GM12892 (cell line): ENCODE data around the gene MRPL40.
A peak's percentile ranks its signal among the peaks of the same experiment; 100 is the strongest.

Source experiments
- DNase-seq: peaks from one replicate; pipeline ENCODE4 v3.0.0; 2011; ENCODE audit not compliant: insufficient read length
- FAIRE-seq: peaks from 2 replicates; lab custom pipeline; 2011; peaks lifted over from hg19 to GRCh38; lab: Jason Lieb, UNC
- POLR2A ChIP-seq: IDR thresholded peaks from 2 replicates; pipeline ENCODE4 v1.6.1; 2011; ENCODE audit warnings: low read depth, low read length, control low read depth
- POLR2AphosphoS5 ChIP-seq: IDR thresholded peaks from 2 replicates; pipeline ENCODE4 v1.6.1; 2011; ENCODE audit warnings: low read depth, low read length, control low read depth
- TAF1 ChIP-seq: IDR thresholded peaks from 2 replicates; pipeline ENCODE4 v1.6.1; 2011; ENCODE audit warnings: low read depth, mild to moderate bottlenecking, control low read depth, low read length, borderline replicate concordance

The MRPL40 gene

DNA sequence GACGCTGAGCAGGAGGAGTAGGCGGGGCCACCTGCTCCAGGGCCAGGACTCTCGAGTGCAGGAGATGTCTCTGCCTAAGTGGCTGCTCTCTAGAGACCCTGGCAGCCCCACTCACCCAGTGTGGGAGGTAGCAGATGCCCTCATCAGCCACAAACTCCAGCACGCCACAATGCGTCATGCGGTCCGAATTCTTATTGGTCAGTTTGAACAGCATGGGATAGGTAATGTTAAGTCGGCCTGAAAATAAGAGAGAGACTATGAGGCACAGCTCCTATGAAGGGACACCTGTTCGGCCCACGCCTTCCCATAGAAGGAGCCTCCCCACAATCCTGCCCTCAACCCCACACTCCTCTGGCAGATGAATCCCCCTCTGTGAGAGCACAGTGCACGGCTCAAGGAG lies 39.2 kb downstream of the MRPL40 start:
- TF ChIP-seq TAF1 (no peak), POLR2AphosphoS5 (no peak), POLR2A (no peak)
- DNase-seq (no peak), FAIRE-seq (no peak)

DNA sequence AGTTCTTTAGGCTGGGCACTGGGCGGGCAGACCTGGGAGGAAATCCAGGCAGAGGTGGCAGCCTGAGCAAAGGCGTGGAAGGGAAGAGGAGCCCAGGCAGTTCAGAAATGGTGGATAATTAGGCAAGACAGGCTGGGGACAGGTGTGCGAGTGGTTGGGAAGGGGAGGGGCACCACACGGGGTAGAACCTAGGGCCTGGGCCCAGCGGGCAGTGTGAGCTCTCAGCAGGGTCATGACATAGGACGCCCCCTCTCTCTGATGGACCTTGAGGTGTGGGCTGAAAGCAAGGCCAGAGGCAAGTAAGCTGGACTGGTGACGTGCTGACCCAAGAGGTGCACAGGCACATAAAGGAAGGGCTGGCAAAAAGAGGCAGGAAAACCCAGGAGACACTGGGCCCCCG lies 39.9 kb downstream of the MRPL40 start:
- FAIRE-seq (no peak), DNase-seq (no peak)
- TF ChIP-seq POLR2A (no peak), TAF1 (no peak), POLR2AphosphoS5 (no peak)

DNA sequence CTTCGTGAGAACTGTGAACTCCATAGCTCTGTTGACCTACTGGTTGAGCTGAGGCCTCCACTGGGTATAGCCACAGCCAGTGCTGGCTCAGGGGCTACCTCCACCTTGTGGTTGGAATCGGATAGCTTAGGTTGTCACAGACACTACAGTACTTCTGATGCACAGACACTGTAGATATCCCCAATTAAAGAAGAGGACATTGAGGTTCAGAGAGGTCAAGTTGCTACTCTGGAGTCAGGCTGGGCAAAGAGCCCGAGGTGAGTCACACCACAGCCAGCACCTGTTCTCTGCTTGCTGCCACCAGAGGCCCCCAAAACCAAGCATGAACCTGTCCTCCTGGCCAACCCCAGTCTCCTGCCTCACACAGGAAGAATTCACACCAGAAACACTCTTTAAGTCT lies 41.2 kb downstream of the MRPL40 start:
- DNase-seq (no peak), FAIRE-seq (no peak)
- no peak for TF ChIP-seq POLR2A

DNA sequence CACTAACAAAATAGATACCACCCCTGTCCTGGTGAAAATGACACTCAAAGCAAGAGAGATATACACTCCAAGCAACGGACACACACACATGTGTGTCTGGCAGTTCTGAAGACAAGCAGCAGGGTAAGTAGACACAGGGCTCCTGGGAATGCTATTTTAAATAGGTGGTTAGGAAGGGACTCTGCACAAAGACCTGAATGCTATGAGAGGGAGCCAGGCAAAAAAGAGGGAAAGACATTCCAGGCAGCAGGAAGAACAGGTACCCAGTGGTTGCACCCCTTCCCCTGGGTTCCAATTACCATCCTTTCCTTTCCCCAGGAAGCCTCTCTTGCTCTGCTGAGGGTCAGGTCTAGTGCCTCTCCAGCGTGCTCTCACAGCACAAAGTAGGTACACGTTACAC lies 43.7 kb downstream of the MRPL40 start:
- FAIRE-seq (no peak), DNase-seq (no peak)
- TF ChIP-seq POLR2AphosphoS5: no peak
- no peak for TF ChIP-seq TAF1
- no peak for TF ChIP-seq POLR2A

DNA sequence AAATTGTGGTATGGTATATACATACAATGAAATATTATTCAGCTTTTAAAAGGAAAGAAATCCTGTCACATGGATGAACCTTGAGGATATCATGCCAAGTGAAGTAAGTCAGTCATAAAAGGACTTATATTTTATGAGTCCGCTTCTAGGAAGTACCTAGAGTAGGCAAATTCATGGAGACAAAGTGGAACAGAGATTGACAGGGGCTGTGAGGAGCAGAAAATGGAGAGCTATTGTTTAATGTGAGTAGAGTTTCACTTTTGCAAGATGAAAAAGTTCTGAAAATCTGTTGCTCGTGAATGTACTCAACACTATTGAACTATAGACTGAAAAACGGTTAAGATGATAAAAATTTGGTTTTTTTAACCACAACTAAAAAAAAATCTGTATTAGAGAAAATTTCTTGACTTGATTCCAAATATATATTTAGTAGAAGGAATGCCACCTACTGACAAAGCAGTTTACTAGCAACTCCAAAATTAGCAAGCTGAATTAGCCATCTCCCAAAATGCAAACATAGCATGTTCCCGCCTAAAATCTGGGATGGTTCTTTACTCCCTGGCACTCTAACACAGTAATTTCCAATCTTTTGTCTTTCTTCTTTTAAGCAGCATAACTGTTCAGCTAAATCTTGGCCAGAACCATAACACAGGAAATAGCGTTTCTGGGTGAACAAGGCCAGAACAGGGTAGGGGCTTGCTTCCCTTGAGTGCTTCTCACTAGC lies 45.1 kb downstream of the MRPL40 start:
- no peak for DNase-seq
- no peak for FAIRE-seq

DNA sequence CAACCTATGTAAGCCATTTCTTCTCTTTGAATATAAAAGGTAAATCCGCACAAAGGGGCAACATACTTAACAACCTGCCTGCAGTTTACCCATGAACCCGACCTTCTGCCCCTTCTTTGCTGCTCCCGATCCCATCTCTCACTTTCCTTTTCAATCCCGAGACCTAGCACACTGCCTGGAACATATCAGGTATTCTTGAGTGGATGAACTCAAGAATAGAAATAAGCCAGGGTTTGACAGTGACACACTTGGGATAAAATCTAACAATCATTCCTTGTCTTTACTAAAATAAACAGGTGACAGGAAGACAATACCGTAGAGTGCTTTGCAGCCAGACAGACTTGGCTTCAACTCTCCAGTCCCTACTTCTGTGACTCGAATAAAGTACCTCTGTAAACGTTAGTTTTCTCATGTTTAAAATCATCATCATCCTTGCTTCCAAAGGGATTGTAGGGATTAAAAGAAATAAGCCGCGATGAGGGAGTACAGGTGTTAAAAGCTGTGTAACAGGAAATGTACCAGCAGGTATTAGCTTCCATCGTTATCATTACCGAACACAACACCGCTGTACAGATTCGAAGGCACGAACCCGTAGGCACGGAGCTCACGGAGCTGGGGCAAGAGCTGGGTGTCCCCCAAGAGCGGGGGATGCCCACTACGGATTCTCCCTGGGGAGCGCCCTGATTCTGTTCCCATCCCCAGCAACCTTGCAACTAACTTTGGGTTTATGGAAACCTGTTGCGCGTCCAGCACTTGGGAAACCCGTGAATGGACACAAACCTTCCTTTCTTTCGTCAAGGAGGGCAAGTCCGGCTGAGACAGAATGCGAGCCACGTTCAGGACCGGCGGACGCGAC lies 45.9 kb downstream of the MRPL40 start:
- no peak for DNase-seq
- FAIRE-seq: peak; percentile 73
- no peak for TF ChIP-seq TAF1
- no peak for TF ChIP-seq POLR2AphosphoS5
- TF ChIP-seq POLR2A: no peak

More for the DNA sequence above, 45.1 kb downstream of the MRPL40 start:
- TF ChIP-seq POLR2AphosphoS5: no peak
- no peak for TF ChIP-seq TAF1
- TF ChIP-seq POLR2A: no peak

DNA sequence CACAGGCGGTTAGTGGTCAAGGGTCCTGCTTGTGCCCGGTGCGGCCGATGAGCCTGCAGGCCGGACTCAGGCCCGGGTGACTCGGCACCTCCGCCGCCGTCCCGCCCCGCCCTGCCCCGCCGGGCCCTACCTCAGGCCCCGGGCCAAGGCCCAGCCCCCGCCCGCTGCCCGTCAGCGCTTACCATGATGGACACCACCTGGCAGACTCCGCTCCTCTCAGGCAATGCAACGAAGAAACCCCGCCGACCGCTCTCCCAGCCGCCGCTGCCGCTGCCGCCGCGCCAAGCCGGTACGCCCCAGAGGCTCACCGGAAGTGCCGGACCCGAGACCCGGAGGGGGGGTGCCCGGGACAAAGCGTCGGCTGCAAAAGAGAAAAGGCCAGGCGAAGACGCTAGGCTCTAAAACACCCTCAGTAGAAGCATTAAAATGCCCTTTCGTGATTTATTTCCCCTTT lies 46.6 kb downstream of the MRPL40 start, which contains the start of gene UFD1:
UFD1 (minus strand) TSS at position 293 of the 454 bp plus-strand sequence; CDS start at position 185, 108 bp downstream.
- no peak for FAIRE-seq
- TF ChIP-seq TAF1: peak; percentile 73
- peak; percentile 64; the same call in 1 of the 2 replicates for TF ChIP-seq POLR2A
- TF ChIP-seq POLR2AphosphoS5: peak; percentile 58; the same call in 1 of the 2 replicates
- DNase-seq: peak; percentile 73

DNA sequence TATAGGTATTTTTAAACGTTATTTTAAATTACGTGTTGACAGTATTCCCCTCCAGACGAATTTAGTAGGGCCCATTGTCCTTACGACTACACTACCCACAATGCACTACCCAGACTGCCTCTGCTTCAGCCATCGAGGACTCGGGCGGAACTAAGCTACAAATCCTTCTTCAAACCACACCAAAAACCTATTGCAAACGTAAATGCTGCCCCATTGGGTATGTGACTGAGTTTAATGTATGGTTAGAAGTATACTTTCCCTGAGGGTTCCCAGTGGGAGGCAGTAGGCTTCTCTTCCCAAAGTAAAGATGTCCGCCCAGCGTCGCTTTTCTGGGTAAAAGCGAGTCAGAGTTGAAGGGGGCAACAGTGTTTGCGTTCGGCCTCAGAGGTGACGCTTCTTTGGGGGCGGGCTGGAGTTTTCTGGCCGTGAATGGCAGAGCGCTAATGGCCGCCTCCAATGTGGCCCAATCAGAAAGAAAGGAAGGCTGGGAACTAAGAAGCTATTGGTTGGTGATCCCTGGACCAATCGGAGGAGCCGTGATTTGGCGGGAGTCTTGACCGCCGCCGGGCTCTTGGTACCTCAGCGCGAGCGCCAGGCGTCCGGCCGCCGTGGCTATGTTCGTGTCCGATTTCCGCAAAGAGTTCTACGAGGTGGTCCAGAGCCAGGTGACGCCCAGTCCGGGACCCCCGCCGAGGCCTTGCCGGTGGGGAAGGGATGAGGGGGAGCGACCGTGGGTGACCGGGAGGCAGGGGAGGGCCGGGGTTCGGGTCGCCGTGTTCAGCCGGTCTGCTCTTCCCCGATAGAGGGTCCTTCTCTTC lies 47.2 kb downstream of the MRPL40 start, which contains the start of gene CDC45:
CDC45 (plus strand) TSS at position 566 of the 818 bp plus-strand sequence; CDS start at position 615, 49 bp downstream.
- FAIRE-seq (peak; percentile 93), DNase-seq (peak; percentile 89)
- peak; percentile 66; the same call in 1 of the 2 replicates for TF ChIP-seq POLR2A
- TF ChIP-seq TAF1: 0 out of 2 replicates have a peak, but pooled peaks have one; percentile 41
- TF ChIP-seq POLR2AphosphoS5: 0 out of 2 replicates have a peak, but pooled peaks have one; percentile 37

DNA sequence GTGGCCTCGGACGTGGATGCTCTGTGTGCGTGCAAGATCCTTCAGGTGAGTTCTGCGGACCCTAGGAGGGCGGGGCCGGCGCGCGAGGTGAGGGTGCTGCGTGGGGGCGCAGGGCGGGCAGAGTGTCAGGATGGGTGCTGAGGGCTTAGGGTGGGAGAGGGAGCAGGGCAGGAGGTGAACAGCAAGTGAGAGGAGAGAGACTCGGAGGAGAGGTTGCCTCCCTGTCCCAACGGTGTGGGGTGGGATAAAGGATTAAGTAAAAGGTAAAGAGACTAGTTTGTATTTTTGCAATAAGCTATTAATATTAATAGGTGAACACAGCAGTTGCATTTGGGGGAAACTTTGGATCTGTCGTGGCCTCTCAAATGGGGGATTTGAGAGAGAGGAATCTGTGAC lies 47.8 kb downstream of the MRPL40 start:
- no peak for FAIRE-seq
- TF ChIP-seq POLR2AphosphoS5: no peak
- no peak for TF ChIP-seq TAF1
- no peak for TF ChIP-seq POLR2A
- no peak for DNase-seq

DNA sequence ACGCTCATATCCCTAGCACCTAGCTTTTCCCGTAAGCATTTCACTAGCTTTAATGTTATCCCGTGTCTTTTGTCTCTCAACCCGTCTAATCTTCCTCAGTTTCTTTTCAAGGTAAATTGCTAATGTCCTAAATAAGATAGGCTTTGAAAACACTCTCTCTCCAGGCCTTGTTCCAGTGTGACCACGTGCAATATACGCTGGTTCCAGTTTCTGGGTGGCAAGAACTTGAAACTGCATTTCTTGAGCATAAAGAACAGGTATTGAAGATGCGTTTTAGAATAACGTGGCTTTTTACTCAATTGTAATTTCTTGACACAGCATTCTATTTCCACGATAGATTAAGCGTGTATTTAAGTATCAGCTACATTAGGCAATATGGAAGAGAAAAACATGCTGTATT lies 48.4 kb downstream of the MRPL40 start:
- TF ChIP-seq POLR2AphosphoS5 (no peak), POLR2A (no peak), TAF1 (no peak)
- FAIRE-seq (no peak), DNase-seq (no peak)
